ENCODE results near the gene SOD2.
A peak's percentile ranks its signal among the peaks of the same experiment; 100 is the strongest.

The SOD2 gene

DNA sequence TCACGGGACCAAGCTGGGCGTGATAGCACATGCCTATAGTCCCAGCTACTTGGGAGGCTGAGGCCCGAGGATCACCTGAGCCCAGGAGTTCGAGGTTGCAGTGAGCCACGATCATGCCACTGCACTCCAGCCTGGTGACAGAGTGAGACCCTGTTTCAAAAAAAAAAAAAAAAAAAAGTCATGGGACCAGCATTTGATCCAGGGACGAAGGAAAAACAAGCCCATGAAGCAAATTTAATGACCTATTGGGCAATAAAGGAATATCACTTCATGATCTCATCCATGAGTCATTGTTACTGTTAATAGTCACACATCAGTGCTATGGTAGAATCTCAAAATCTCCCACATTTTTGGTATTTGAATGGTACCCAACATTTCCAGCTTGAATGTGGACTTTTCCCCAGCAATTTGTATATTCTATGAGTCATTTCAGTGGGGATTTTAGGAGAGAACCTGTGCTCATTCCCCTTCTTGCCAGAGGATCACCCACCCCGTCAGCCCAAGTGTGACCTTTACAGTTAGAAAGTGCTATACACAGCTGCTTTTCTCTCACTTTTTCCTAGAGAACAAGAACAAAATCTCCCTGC, 8.5 kb upstream of the SOD2 start:
- CTCF ChIA-PET = interaction anchor here (1.0 to 3.6 kb wide), 6 partner anchors 10 to 20 kb away, joined by 4 to 11 read pairs (median 5); no protein-coding TSS in a partner anchor
- TF ChIP-seq CTCF (IDR thresholded peaks at IDR 0.05; ENCODE audit: insufficient read depth, low read length, missing control alignments) = no peak
- no peak overlapping the region for H3K4me3 ChIP-seq (ENCODE audit: low read depth, low read length)
- peak; percentile 83 for DNase-seq (ENCODE audit: low read depth, low spot score)
- POLR2A ChIA-PET = interaction anchor here (0.8 to 2.4 kb wide), 2 partner anchors 25 to 702 kb away, joined by 4 to 7 read pairs; partner anchors contain the start of gene WTAP

GRCh38 chr6:159700970-159701369, 7.9 kb upstream of the SOD2 start:
- ChIA-PET CTCF (interaction anchor here (1.0 to 3.6 kb wide), 3 partner anchors 9 to 20 kb away, joined by 3 to 11 read pairs (median 5); no protein-coding TSS in a partner anchor), POLR2A (interaction anchor here (0.8 to 2.4 kb wide), 3 partner anchors 25 to 701 kb away, joined by 3 to 7 read pairs (median 4); partner anchors contain the start of gene WTAP)
- no peak for TF ChIP-seq CTCF (IDR thresholded peaks at IDR 0.05; ENCODE audit: insufficient read depth, low read length, missing control alignments)
- no peak overlapping the region for H3K4me3 ChIP-seq (ENCODE audit: low read depth, low read length)
- DNase-seq (ENCODE audit: low read depth, low spot score) = no peak

- no peak overlapping the region for H3K4me3 ChIP-seq (ENCODE audit: low read depth, low read length)
- no peak for DNase-seq (ENCODE audit: low read depth, low spot score)
- ChIA-PET POLR2A (no interaction called here), CTCF (interaction anchor here (1.0 to 2.8 kb wide), 2 partner anchors 25 to 156 kb away, joined by 4 to 7 read pairs; no protein-coding TSS in a partner anchor)
- TF ChIP-seq CTCF (IDR thresholded peaks at IDR 0.05; ENCODE audit: insufficient read depth, low read length, missing control alignments) = no peak
Measured at GRCh38 chr6:159695984-159696383, 2.9 kb upstream of the SOD2 start.

GRCh38 chr6:159693894-159694545, 979 bp upstream of the SOD2 start:
- ChIA-PET POLR2A (interaction anchor here (1.1 to 2.5 kb wide), 2 partner anchors 29 to 33 kb away, joined by 3 to 10 read pairs; partner anchors contain the start of gene WTAP), CTCF (no interaction called here)
- no peak for TF ChIP-seq CTCF (IDR thresholded peaks at IDR 0.05; ENCODE audit: insufficient read depth, low read length, missing control alignments)
- no peak for DNase-seq (ENCODE audit: low read depth, low spot score)
- H3K4me3 ChIP-seq (ENCODE audit: low read depth, low read length) = peak overlapping the region; percentile 76

DNA sequence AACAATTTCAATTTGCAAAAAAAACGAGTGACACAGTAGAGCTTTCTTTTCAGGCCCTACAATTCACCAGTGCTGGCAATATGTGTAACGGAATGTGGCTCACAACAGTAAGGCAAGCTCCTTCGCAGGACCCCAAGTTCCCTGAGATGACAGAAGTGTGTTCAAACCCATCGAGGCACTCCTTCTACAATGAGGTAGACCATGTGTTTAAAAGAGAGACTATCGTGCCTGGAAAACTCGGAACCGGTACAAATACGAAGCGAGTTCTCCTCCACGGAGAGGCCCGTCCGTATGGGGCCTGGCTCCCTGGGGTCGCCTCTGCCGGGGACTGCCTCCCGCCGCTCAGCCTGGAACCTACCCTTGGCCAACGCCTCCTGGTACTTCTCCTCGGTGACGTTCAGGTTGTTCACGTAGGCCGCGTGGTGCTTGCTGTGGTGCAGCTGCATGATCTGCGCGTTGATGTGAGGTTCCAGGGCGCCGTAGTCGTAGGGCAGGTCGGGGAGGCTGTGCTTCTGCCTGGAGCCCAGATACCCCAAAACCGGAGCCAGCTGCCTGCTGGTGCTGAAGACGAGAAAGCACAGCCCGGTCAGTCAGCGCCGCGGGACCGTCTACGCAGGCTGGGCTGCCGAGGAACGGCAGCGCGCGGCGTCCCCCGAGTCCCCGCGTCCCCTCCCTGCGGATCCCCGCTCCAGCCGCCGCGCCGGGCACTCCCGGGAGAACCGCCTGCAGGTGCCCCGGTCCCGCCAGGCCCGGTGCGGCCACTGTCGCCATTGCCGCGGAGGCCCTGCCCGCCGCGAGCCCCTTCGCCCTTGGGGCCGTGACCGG, 526 bp downstream of the SOD2 start:
- DNase-seq (ENCODE audit: low read depth, low spot score) = no peak
- POLR2A ChIA-PET = interaction anchor here (1.0 to 2.5 kb wide), 4 partner anchors 34 to 97 kb away, joined by 4 to 12 read pairs (median 8); partner anchors contain the start of genes ACAT2, MRPL18, TCP1 and WTAP
- CTCF ChIA-PET = interaction anchor here (0.9 to 5.3 kb wide), 19 partner anchors 8 to 291 kb away, joined by 3 to 46 read pairs (median 5); partner anchors contain the start of genes ACAT2, MRPL18 and TCP1
- no peak for TF ChIP-seq CTCF (IDR thresholded peaks at IDR 0.05; ENCODE audit: insufficient read depth, low read length, missing control alignments)
- H3K4me3 ChIP-seq (ENCODE audit: low read depth, low read length) = peak overlapping the region; percentile 76
